Bronchial epithelial cell (primary cell): ENCODE results near the gene RNF213. TPM values are rescaled to one million over a fixed set of nuclear protein-coding genes. Genes with fewer than 3 reads are reported as not detected.

ENCODE experiments used
- DNase-seq: peaks from one replicate; pipeline ENCODE4 v3.0.0-alpha.2; 2010; ENCODE audit warnings: low read depth
- FAIRE-seq: peaks from 2 replicates; lab custom pipeline; 2011; peaks lifted over from hg19 to GRCh38; lab: Jason Lieb, UNC
- H3K27me3 ChIP-seq: 2 replicates; pipeline ENCODE4 v1.5.1; 2011; ENCODE audit warnings: low read length; ENCODE audit not compliant: control insufficient read depth, insufficient read depth
- H3K36me3 ChIP-seq: 2 replicates; pipeline ENCODE4 v1.5.1; 2011; ENCODE audit warnings: low read length; ENCODE audit not compliant: control insufficient read depth, insufficient read depth
- H3K4me3 ChIP-seq: 2 replicates; pipeline ENCODE4 v1.5.1; 2011; ENCODE audit warnings: mild to moderate bottlenecking, low read depth, low read length, control low read depth
- total RNA-seq: library from RNA; depleted of rRNA; stranded (reverse); fragments of >200 nt; gene quantifications from 2 replicates; pipeline ENCODE4 v1.2.1, GENCODE V29; 2014
- TF ChIP-seq, protein P1 (sequence below): IDR thresholded peaks from 2 replicates; pipeline ENCODE4 v1.5.1; 2011; ENCODE audit warnings: mild to moderate bottlenecking, moderate library complexity, low read length, control low read depth, inconsistent platforms; ENCODE audit not compliant: insufficient read depth, severe bottlenecking

Gene RNF213
- total RNA-seq, 1 donor from 2014 or later: 41.3 TPM

- Histone ChIP-seq H3K4me3 (no peak overlapping the region), H3K36me3 (peaks cover 42% of the 10 kb centered on the region), H3K27me3 (no peaks in the 10 kb centered on the region)
- DNase-seq (no peak), FAIRE-seq (peak; percentile 81)
- TF ChIP-seq, protein P1, sequence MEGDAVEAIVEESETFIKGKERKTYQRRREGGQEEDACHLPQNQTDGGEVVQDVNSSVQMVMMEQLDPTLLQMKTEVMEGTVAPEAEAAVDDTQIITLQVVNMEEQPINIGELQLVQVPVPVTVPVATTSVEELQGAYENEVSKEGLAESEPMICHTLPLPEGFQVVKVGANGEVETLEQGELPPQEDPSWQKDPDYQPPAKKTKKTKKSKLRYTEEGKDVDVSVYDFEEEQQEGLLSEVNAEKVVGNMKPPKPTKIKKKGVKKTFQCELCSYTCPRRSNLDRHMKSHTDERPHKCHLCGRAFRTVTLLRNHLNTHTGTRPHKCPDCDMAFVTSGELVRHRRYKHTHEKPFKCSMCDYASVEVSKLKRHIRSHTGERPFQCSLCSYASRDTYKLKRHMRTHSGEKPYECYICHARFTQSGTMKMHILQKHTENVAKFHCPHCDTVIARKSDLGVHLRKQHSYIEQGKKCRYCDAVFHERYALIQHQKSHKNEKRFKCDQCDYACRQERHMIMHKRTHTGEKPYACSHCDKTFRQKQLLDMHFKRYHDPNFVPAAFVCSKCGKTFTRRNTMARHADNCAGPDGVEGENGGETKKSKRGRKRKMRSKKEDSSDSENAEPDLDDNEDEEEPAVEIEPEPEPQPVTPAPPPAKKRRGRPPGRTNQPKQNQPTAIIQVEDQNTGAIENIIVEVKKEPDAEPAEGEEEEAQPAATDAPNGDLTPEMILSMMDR: no peak
These were observed 91.7 kb downstream of the RNF213 start for GRCh38 chr17:80352216-80352895.

GRCh38 chr17:80352991-80353665, 92.5 kb downstream of the RNF213 start:
- TF ChIP-seq, protein P1: no peak
- H3K4me3 ChIP-seq: no peak overlapping the region
- FAIRE-seq (peak; percentile 23), DNase-seq (no peak)
- no peaks in the 10 kb centered on the region for H3K27me3 ChIP-seq
- peaks cover 36% of the 10 kb centered on the region for H3K36me3 ChIP-seq

DNA sequence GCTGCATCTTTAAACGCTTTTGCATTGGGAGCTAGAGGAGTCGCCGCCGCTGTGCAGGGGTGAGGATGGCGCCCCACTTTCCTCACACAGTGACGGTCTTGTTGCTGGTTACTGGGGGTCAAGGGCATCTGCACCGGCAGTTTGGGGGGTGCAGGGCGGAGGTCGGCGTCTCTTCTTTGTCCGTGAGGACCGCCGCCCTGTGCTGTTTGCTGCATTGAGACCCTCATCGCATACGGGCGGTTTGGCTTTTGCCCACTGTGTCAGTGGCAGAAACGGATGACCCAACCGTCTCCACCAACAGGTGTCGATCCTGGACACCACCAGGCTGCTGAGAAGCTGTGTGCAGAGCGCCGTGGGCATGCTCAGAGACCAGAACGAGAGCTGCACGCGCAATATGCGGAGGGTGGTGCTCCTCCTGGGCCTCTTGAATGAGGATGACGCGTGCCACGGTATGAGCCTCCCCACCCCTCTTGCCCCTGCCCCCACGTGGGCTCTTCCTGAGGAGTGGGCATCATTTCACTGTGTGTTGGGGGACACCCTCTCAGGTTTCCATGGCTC, 93.1 kb downstream of the RNF213 start:
- DNase-seq: no peak
- H3K4me3 ChIP-seq: no peak overlapping the region
- no peak for FAIRE-seq
- TF ChIP-seq, protein P1: no peak
- H3K27me3 ChIP-seq: no peaks in the 10 kb centered on the region
- H3K36me3 ChIP-seq: peaks cover 32% of the 10 kb centered on the region

DNA sequence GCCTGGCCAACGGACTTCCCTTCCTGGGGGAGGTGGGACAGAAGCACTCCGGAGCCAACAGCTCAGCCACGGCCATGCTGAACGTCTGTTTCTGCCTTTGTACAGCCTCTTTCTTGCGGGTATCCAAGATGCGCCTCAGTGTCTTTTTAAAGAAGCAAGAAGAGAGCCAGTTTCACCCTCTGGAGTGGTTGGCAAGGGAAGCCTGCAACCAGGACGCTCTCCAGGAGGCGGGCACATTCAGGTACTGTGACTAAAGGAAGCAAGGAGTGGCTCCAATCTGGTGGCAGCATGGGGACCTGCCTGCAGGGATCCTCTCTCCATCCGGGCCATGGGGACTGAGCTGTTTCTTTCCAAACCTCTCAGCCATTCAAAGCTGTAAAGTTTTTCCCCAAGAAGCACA, 93.7 kb downstream of the RNF213 start:
- DNase-seq: no peak
- TF ChIP-seq, protein P1: no peak
- Histone ChIP-seq H3K36me3 (peaks cover 31% of the 10 kb centered on the region), H3K4me3 (no peak overlapping the region), H3K27me3 (no peaks in the 10 kb centered on the region)
- FAIRE-seq: no peak

GRCh38 chr17:80356231-80356856, 95.7 kb downstream of the RNF213 start:
- FAIRE-seq: no peak
- TF ChIP-seq, protein P1: no peak
- Histone ChIP-seq H3K27me3 (no peaks in the 10 kb centered on the region), H3K4me3 (no peak overlapping the region), H3K36me3 (peaks cover 35% of the 10 kb centered on the region)
- no peak for DNase-seq
